ENCODE results near the gene ARL4D. TPM values are rescaled to one million over a fixed set of nuclear protein-coding genes. Genes with fewer than 3 reads are reported as not detected.
"Not testable (repeated sequence)": the region's sequence is repeated elsewhere in the genome, so short reads cannot be mapped to it uniquely, and the experiment has no call there.

The ARL4D gene
- total and polyA plus RNA-seq, 2 of the 4 experiments (the other 2 are of a cell fraction) = 12.5 to 30.7 TPM

DNA sequence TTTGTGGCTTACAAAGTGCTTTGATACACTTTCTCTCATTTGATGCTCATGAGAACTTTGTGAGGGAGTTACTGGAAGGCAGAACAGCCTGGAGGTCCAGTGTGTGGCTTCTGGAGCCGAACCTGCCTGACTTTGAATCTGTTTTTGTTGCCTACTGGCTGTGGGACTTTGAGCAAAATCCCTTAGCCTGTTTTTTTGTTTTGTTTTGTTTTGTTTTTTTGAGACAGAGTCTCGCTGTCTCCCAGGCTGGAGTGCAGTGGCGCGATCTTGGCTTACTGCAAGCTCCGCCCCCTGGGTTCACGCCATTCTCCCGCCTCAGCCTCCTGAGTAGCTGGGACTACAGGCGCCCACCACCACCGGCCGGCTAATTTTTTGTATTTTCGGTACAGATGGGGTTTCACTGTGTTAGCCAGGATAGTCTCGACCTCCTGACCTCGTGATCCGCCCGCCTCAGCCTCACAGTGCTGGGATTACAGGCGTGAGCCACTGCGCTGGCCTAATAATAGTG, 20.6 kb downstream of the ARL4D start:
- intact Hi-C loops (cut with micrococcal nuclease) = loop anchor here (5.0 kb wide), 1 partner anchor 48 kb away; no protein-coding TSS in a partner anchor
- H2BK15ac ChIP-seq (ENCODE audit: low read depth, low read length) = peak overlapping the region; percentile 71; the same call in 2 of the 3 replicates
- peak overlapping the region; percentile 41; the same call in 1 of the 2 replicates for H3K14ac ChIP-seq (replicated peaks; ENCODE audit: low read depth, low read length)
- DNase-seq; dilution Hi-C loops (cut with HindIII; ENCODE audit: low sequenced_read_pairs, unreplicated experiment); H4K20me1 ChIP-seq (ENCODE audit: insufficient read depth, low read length); BruUV-seq (replicated peaks); H3K36me3 ChIP-seq (ENCODE audit: control insufficient read depth, insufficient read depth, low read length); H3K4me3 ChIP-seq (ENCODE audit: insufficient read depth, low read depth, low read length); H3K56ac ChIP-seq (ENCODE audit: extremely low read depth, insufficient read depth, low read length); ATAC-seq (ENCODE audit: low read depth); H3K9me3 ChIP-seq (ENCODE audit: control insufficient read depth, insufficient read depth, low read length); in situ Hi-C loops (cut with MboI; ENCODE audit: low sequenced_read_pairs); H3K79me1 ChIP-seq (ENCODE audit: low read depth in 1 of 2, low read length in 2 of 2); H3K27me3 ChIP-seq (ENCODE audit: control insufficient read depth, insufficient read depth, low read length): not testable (repeated sequence)
- H3K4ac ChIP-seq (ENCODE audit: low read depth, low read length) = peak overlapping the region; percentile 69
- H3K9ac ChIP-seq (ENCODE audit: low read depth, low read length) = 0 out of 2 replicates have a peak overlapping the region, but pooled peaks have one; percentile 5
- H2BK5ac ChIP-seq (ENCODE audit: low read depth, low read length, poor library complexity, severe bottlenecking) = peak overlapping the region; percentile 83
- H3K23ac ChIP-seq (ENCODE audit: low read depth, low read length) = peak overlapping the region; percentile 55
- H2AK9ac ChIP-seq (replicated peaks; ENCODE audit: low read depth, low read length, poor library complexity) = peak overlapping the region; percentile 12
- 95% methylated on average over 4 of the region's 17 CpGs; no CpG with 5 or more reads in 1 of the 2 experiments for WGBS, 2 experiments (ENCODE audit: extremely low coverage in 2 of 2, insufficient read length in 1 of 2)
- peak overlapping the region; percentile 27 for H3K4me2 ChIP-seq (ENCODE audit: low read depth, low read length)
- peak overlapping the region; percentile 34 for H3K18ac ChIP-seq (ENCODE audit: low read depth, low read length)
- H2BK20ac ChIP-seq (ENCODE audit: low read depth, low read length) = peak overlapping the region; percentile 82
- ChIA-PET POLR2A (ENCODE audit: unreplicated experiment) (interaction anchor here (0.6 to 1.0 kb wide), 2 partner anchors 13 to 18 kb away, joined by 3 to 4 read pairs; no protein-coding TSS in a partner anchor), CTCF (interaction anchor here (1.5 kb wide), 1 partner anchor 65 kb away, joined by 7 read pairs; the partner anchor contains the start of gene DHX8)
- H2AFZ ChIP-seq (replicated peaks; ENCODE audit: low read length, poor library complexity) = peak overlapping the region; percentile 90
- H4K5ac ChIP-seq (ENCODE audit: low read depth, low read length) = peak overlapping the region; percentile 17; the same call in 1 of the 2 replicates
- peaks cover 20% of the 10 kb centered on the region for H3K4me1 ChIP-seq (ENCODE audit: control insufficient read depth, insufficient read depth, low read length)
- H4K91ac ChIP-seq (ENCODE audit: insufficient read depth, low read depth, low read length) = peak overlapping the region; percentile 39
- H3K9me1 ChIP-seq (ENCODE audit: insufficient read depth, low read length) = peaks cover 13% of the 10 kb centered on the region; the same call in 1 of the 2 replicates
- peak overlapping the region; percentile 89 for H2BK120ac ChIP-seq (ENCODE audit: low read depth, low read length)
- H2AK5ac ChIP-seq (ENCODE audit: low read depth, low read length) = peak overlapping the region; percentile 46; the same call in 1 of the 2 replicates
- peak overlapping the region in 1 of 2 experiments; percentile 71; a peak in 2 of 4 replicates for H4K8ac ChIP-seq (ENCODE audit: low read depth in 2 of 2, low read length in 2 of 2)
- peak overlapping the region; percentile 72 for H3K27ac ChIP-seq (ENCODE audit: insufficient read depth, low read length)
